H1 (cell line): ENCODE data around the gene SH3BGRL.

Experiments
- EP300 ChIP-seq, 2 experiments: IDR thresholded peaks; 1 replicate in 1 of 2; 2 replicates in 1 of 2; pipeline ENCODE4 v1.6.1; 2011 to 2012; ENCODE audit warnings: low read depth in 2 of 2, low read length in 2 of 2, mild to moderate bottlenecking in 2 of 2, borderline replicate concordance in 1 of 2, inconsistent platforms in 1 of 2, moderate library complexity in 1 of 2
- GTF2F1 ChIP-seq: IDR thresholded peaks from 2 replicates; pipeline ENCODE4 v1.6.1; 2012; ENCODE audit warnings: low read depth, low read length, improper control_type of control experiment, borderline replicate concordance
- JUND ChIP-seq: IDR thresholded peaks from 2 replicates; pipeline ENCODE4 v1.6.1; 2011; ENCODE audit warnings: mild to moderate bottlenecking, improper control_type of control experiment, low read length
- POLR2A ChIP-seq, 2 experiments: IDR thresholded peaks; 1 replicate in 1 of 2; 2 replicates in 1 of 2; pipeline ENCODE4 v1.6.1; 2011; ENCODE audit warnings: low read depth in 2 of 2, low read length in 2 of 2, mild to moderate bottlenecking in 2 of 2; ENCODE audit errors: control extremely low read depth in 1 of 2
- POLR2AphosphoS5 ChIP-seq: IDR thresholded peaks from 2 replicates; pipeline ENCODE4 v1.6.1; 2011; ENCODE audit warnings: low read depth, low read length
- RAD21 ChIP-seq, 2 experiments: IDR thresholded peaks in 1 of 2; conservative IDR thresholded peaks in 1 of 2; 2 replicates each; pipeline ENCODE4 v1.6.1; 2011; ENCODE audit warnings: low read depth in 2 of 2, low read length in 2 of 2, improper control_type of control experiment in 1 of 2, inconsistent platforms in 1 of 2, mild to moderate bottlenecking in 1 of 2, moderate library complexity in 1 of 2
- RXRA ChIP-seq: IDR thresholded peaks from 2 replicates; pipeline ENCODE4 v1.6.1; 2011; ENCODE audit warnings: low read depth, mild to moderate bottlenecking, low read length, moderate library complexity; ENCODE audit not compliant: insufficient read depth
- SAP30 ChIP-seq: fragments of 300-600 bp; sonication (generic); IDR thresholded peaks from 2 replicates; pipeline ENCODE4 v1.7.1; 2012; ENCODE audit warnings: low read length, moderate library complexity, mild to moderate bottlenecking, inconsistent platforms; ENCODE audit not compliant: insufficient read depth, insufficient replicate concordance
- SRF ChIP-seq: IDR thresholded peaks from 2 replicates; pipeline ENCODE4 v1.6.1; 2011; ENCODE audit warnings: mild to moderate bottlenecking, low read depth, low read length, moderate library complexity
- SUZ12 ChIP-seq: fragments of 200-600 bp; sonication (generic); IDR thresholded peaks from 2 replicates; pipeline ENCODE4 v1.6.1; 2012; ENCODE audit warnings: mild to moderate bottlenecking, inconsistent platforms, low read length, moderate library complexity, mixed read lengths
- YY1 ChIP-seq: IDR thresholded peaks from 2 replicates; pipeline ENCODE4 v1.6.1; 2011; ENCODE audit warnings: low read depth, mild to moderate bottlenecking, low read length
- TF ChIP-seq, protein P1 (sequence below): IDR thresholded peaks from 2 replicates; pipeline ENCODE4 v1.6.1; 2011; ENCODE audit warnings: low read depth, mild to moderate bottlenecking, low read length; ENCODE audit not compliant: insufficient read depth
- TF ChIP-seq, protein P2 (sequence below), 3 experiments: IDR thresholded peaks; 1 replicate in 2 of 3; 2 replicates in 1 of 3; pipeline versions ENCODE4 v1.5.1 to v1.6.1; 2011; ENCODE audit warnings: low read length in 3 of 3, mild to moderate bottlenecking in 3 of 3, inconsistent platforms in 2 of 3, low read depth in 1 of 3, moderate library complexity in 1 of 3; ENCODE audit not compliant: insufficient read depth in 1 of 3; ENCODE audit errors: control extremely low read depth in 1 of 3
- TF ChIP-seq, protein P3 (sequence below): IDR thresholded peaks from 2 replicates; pipeline ENCODE4 v1.6.1; 2012; ENCODE audit warnings: inconsistent platforms

DNA sequence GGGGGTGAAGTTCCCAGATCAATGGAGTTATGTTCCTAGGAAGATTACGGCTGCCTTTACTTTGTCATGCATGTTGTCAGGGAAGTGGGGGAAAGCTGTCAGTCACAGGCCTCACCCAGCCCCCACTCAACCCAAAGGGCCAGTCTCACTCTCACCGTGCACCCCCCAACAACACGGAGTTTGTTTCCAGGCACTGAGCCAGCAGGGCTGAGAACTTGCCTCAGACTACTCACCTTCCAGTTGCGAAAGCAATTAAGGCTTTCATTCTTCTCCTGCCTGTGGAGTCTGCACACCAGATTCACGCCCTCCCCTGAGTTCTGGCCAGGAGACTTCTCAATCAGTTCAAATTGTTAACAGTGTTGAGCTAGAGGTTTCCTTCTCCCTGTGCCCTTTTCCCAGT is 114.3 kb downstream of the SH3BGRL start:
- TF ChIP-seq, protein P1, sequence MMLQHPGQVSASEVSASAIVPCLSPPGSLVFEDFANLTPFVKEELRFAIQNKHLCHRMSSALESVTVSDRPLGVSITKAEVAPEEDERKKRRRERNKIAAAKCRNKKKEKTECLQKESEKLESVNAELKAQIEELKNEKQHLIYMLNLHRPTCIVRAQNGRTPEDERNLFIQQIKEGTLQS: no peak
- TF ChIP-seq SRF (no peak), YY1 (no peak), GTF2F1 (no peak), POLR2A (IDR thresholded peaks at IDR 0.05; ENCODE audit: control extremely low read depth in 1 of 2, low read depth in 2 of 2, low read length in 2 of 2) (no peak), EP300 (IDR thresholded peaks at IDR 0.05; ENCODE audit: borderline replicate concordance in 1 of 2, low read depth in 2 of 2, low read length in 2 of 2) (no peak), POLR2AphosphoS5 (no peak), JUND (no peak), SUZ12 (no peak), RXRA (no peak), RAD21 (IDR thresholded peaks at IDR 0.05 in 1 of 2, conservative IDR thresholded peaks at IDR 0.05 in 1 of 2; ENCODE audit: low read depth in 2 of 2, low read length in 2 of 2) (no peak), SAP30 (no peak)
- TF ChIP-seq, protein P2, sequence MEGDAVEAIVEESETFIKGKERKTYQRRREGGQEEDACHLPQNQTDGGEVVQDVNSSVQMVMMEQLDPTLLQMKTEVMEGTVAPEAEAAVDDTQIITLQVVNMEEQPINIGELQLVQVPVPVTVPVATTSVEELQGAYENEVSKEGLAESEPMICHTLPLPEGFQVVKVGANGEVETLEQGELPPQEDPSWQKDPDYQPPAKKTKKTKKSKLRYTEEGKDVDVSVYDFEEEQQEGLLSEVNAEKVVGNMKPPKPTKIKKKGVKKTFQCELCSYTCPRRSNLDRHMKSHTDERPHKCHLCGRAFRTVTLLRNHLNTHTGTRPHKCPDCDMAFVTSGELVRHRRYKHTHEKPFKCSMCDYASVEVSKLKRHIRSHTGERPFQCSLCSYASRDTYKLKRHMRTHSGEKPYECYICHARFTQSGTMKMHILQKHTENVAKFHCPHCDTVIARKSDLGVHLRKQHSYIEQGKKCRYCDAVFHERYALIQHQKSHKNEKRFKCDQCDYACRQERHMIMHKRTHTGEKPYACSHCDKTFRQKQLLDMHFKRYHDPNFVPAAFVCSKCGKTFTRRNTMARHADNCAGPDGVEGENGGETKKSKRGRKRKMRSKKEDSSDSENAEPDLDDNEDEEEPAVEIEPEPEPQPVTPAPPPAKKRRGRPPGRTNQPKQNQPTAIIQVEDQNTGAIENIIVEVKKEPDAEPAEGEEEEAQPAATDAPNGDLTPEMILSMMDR (IDR thresholded peaks at IDR 0.05; ENCODE audit: control extremely low read depth in 1 of 3, insufficient read depth in 1 of 3, low read depth in 1 of 3, low read length in 3 of 3): no peak
- TF ChIP-seq, protein P3, sequence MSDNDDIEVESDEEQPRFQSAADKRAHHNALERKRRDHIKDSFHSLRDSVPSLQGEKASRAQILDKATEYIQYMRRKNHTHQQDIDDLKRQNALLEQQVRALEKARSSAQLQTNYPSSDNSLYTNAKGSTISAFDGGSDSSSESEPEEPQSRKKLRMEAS: no peak
